HG03064 (cell line): ENCODE results near the gene PPP1R1C.

Experiments
- ATAC-seq: cut with Tn5 transposase; IDR thresholded peaks from one replicate; pipeline ENCODE4 v1.9.1; 2021; ENCODE audit warnings: low read depth; ENCODE audit not compliant: unreplicated experiment

Gene PPP1R1C

GRCh38 chr2:182166841-182167240 is 181.2 kb downstream of the PPP1R1C start:
- no peak for ATAC-seq
